GM19240 (cell line): ENCODE measurements around the gene HSPA12B.

Source experiments
- DNase-seq: peaks from one replicate; pipeline ENCODE4 v3.0.0; 2011; ENCODE audit warnings: low spot score; ENCODE audit not compliant: insufficient read length

HSPA12B gene

DNA sequence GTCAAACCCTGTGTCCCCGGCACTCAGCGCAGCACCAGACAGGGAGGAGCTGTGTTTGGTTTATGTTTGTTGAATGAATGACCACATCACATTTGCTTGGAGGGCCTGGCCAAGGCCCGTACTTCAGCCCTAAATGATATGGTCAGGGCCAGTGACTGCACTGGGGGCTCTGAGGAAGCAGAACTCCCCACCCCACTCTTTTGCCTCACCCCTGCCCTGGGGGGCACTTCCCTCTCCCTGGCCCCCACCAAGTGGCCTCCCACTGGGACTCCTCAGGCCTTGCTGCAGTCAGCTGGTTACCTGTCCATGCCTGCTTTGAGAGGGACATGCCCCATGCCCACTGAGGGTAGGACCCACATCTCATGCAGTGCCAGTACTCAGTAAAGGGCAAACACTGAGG, 32.2 kb downstream of the HSPA12B start:
- no peak for DNase-seq

- no peak for DNase-seq
Measured at GRCh38 chr20:3765171-3765882, 32.8 kb downstream of the HSPA12B start.

DNA sequence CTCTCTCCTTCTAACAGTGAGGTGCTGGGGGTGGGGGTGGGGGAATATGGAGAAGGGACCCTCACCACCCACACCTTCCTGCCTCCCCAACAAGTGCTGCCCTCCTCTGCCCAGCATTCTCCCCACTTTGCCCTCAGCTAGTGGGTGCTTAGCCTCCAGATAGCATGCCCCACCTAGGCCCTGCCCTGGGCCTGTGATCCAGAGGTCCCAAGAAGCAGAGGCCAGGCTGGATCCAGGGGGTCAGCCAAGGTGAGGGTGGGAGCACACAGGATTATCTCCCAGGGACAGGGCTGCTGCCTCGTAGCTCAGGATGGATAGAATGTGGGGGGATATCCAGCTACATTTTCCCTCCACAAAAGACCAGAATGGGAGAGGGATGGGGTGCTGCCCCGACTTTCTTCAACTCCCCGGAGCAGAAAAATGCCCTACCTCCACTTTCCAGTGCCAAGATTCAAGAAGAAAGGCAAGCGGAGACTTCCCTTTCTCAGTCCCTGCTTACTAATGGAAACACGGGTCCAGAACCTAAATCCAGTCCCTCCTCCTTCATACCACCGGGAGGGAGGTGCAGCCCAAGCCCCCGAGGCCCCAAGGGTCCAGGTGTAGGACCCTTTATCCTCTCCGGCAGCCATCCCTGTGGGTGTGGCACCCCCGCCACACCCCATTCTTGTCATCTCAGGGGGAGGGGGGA, 34.1 kb downstream of the HSPA12B start:
- DNase-seq: no peak

DNA sequence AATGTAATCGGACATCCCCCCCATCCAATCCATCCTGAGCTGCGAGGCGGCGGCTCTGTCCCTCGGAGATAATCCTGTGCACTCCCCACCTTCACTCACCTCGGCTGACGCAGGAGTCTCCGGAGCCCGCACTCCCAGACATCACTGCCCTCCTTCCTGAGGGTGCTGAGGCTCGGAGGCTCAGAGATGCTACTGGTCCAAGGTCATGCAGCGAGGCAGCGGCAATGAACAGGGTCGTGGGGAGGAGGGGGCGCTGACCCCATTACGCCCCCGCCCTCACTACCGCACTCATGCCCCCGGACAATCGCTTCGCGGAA, 34.6 kb downstream of the HSPA12B start:
- no peak for DNase-seq

- peak; percentile 99 for DNase-seq
Measured at GRCh38 chr20:3767427-3768341, 35.2 kb downstream of the HSPA12B start, which contains the start of gene ADISSP. Gene ADISSP, minus strand, starts transcription at chr20:3767753. Its CDS starts 7,653 bp downstream, at chr20:3760100.

GRCh38 chr20:3768342-3769130, 36.1 kb downstream of the HSPA12B start:
- peak; percentile 54 for DNase-seq

GRCh38 chr20:3771552-3772058, 39.1 kb downstream of the HSPA12B start:
- DNase-seq: no peak

- DNase-seq: no peak
Measured at GRCh38 chr20:3775457-3776108, 43.1 kb downstream of the HSPA12B start.

- no peak for DNase-seq
Measured at GRCh38 chr20:3777381-3777715, 44.9 kb downstream of the HSPA12B start.

DNA sequence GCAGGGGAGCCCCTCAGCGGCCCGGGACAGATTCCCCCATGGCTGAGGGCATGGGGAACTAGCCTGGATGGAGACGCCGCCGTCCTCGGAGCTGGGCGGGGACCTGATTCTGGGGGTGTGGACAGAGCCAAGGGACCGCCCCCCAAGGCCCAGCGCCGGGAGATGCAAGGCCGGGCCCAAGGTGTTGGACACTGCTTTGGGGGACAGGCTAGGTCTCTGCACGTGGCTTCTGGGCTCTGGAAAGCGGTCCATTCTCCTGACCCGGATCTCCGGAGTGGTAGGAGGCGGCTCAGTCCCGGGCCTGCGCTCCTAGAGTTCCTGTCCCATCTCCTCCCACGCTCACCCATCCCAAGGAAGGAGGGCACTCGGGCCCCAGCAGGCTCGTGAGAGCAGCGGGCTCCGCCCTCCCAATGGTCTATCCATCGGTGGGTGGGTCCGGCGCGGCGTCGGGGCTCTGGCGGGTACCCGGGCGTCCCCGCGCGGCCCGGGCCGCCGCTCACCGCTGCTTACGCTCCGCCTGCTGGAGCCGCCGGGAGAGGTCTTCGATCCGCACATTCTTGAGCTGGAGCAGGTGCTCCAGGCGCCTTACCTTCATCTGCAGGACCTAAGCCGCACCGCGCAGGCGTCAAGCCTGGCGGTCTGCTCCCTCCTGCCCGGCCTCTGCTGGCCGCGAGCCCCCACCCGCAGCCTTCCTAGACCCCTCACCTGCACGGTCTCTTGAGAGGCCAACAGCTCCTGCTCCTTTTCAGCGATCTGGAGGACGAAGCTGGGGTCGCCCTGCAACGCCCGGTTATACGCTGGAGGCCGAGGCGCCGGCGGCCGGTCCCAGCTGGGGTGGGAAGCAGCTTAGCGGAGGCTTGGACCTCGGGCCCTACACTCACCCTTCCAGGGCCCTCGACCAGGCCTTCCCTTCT, 45.5 kb downstream of the HSPA12B start:
- DNase-seq: no peak

GRCh38 chr20:3778976-3779375, 46.5 kb downstream of the HSPA12B start:
- no peak for DNase-seq

DNA sequence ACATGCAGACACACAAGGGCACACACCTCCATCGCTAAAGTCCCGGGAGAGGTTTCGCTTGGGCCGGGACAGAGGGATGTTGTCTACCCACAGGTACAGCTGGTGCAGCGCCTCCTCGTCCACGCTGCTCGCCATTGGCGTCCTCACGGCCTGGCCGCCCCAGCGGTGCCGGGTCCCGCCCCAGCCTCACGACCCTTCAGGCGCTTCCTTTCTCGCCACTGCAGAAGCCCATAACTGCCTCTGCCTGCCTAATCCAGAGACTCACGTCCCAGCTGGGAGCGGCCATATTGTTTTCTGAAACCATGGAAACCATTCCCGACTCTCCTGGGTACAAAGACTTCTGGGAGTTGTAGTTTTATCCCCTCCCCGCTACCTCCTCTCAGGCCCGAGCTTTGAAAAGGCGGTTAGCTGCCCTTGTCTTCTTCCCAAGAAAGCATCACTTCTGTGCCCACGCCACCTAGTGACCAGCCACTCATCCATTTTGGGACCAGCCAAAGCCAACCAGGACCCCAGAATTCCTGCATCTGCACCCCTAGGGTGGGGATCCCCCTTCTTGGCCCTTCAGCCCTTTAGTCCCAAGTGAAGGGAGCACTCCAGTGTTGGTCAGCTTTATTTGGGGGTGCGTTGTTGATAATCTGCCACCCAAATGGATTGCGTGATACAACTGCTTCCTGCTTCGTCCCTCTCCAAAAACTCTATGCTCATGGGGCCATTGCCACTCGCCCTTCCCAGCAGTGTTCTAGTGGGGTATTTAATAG, 48.8 kb downstream of the HSPA12B start, which contains the start of gene SPEF1:
Gene SPEF1 (minus strand): TSS at position 296 of the 758 bp plus-strand sequence. CDS start 161 bp downstream, at position 135.
- peak; percentile 92 for DNase-seq

DNA sequence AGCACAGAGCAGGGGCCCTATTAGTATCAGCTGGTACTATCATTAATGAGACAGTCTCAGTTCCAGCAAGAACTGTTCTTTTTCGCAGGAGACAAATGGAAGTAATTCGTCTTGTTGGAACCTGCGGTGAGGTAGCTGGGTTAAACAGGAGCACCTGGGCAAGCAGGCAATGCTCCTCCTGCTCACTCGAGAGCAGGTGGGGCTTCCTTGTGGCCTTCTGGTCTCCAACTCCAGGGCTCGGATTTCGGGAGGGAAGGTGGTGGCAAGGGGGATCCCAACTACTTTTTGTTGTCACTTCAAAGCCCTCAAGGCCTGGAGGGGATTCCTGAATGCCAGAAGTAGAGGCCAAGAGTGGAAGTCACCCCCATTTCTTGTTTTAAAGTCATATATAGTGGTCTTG, 50.1 kb downstream of the HSPA12B start:
- no peak for DNase-seq

GRCh38 chr20:3783068-3783489, 50.6 kb downstream of the HSPA12B start:
- no peak for DNase-seq

DNA sequence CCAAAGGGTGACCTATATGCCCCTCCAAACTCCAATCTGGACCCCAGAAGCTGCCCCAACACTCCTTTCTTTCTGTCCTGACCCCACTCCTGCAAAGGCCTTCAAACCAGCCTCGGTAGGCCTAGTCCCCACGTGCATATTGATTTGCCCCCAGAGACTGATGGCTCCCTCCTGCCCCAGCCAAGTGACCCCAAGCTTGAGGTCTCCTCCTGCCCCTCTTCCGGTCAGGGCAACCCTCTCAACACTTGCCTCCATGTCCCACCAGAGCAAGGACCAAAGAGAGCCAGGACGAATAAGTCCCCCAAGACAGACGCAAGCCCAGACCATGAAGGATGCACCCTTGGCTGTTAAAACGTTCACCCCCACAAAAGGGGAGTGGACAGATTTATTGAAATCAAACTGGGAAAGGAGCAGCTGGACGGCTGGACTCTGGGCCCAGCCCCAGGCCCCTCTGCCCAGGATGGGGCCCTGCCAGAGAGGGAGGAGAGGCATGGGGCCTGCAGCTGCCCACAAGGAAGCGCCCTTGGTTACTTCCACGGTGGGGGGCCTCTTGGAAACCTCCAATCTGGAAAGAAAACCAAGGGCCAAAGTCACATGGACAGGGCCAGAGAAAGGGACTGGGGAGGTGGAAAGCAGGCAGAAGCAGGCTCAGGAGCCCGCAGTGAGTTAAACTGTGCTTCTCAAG, 51.2 kb downstream of the HSPA12B start:
- DNase-seq: no peak

DNA sequence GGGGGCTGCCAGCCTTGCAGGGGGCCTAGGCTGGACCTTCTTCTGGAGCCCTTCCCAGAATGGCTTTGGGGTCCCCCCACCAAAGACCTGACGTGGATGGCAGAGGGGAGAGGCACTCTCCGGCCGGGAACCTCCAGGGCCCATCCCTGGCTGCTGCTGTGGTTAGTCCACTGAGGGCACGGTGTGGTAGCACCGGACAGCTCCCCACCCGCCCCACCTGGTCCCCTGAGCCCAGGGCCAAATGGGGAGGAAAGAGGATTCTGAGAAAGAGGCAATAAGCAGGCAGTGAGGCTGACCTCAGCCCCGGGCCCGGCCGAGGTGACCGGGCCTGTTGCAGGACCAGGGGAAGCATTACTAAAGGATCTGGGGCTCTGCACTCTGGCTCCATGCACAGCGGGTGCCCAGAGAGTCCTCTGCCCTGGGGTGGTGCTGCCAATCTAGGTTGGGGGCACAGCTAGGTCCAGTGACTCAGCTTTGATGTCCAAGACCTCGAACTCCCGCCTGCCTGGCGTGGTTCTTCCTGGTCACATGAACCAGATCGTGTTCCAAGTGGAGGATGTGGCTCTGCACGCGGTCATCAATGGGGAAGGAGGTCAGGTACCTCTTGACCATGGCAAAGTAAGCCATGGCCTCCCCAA, 51.9 kb downstream of the HSPA12B start:
- DNase-seq: no peak

- no peak for DNase-seq
Measured at GRCh38 chr20:3784863-3785239, 52.4 kb downstream of the HSPA12B start.
